Fibroblast of lung (primary cell): ENCODE data around the gene TRRAP. TPM values are rescaled to one million over a fixed set of nuclear protein-coding genes. Genes with fewer than 3 reads are reported as not detected.
A peak's percentile ranks its signal among the peaks of the same experiment; 100 is the strongest.

Experiments
- DNase-seq, 2 donors: peaks; one replicate each; pipeline versions ENCODE4 v3.0.0 to v3.0.0-alpha.2; 2010; ENCODE audit warnings: low read depth in 2 of 2
- H2AFZ ChIP-seq: 2 replicates; pipeline ENCODE4 v1.5.1; 2012; ENCODE audit warnings: low read length, control low read depth, inconsistent platforms
- H3K27ac ChIP-seq: 2 replicates; pipeline ENCODE4 v1.5.1; 2011; ENCODE audit warnings: low read length, control low read depth; ENCODE audit not compliant: insufficient read depth
- H3K27me3 ChIP-seq: 2 replicates; pipeline ENCODE4 v1.5.1; 2011; ENCODE audit warnings: mild to moderate bottlenecking, low read length; ENCODE audit not compliant: control insufficient read depth, insufficient read depth
- H3K36me3 ChIP-seq: 2 replicates; pipeline ENCODE4 v1.5.1; 2011; ENCODE audit warnings: low read length; ENCODE audit not compliant: control insufficient read depth, insufficient read depth
- H3K4me1 ChIP-seq: 2 replicates; pipeline ENCODE4 v1.5.1; 2011; ENCODE audit warnings: low read length; ENCODE audit not compliant: control insufficient read depth, insufficient read depth; ENCODE audit errors: extremely low read depth
- H3K4me2 ChIP-seq: 2 replicates; pipeline ENCODE4 v1.5.1; 2011; ENCODE audit warnings: low read length, control low read depth; ENCODE audit not compliant: insufficient read depth; ENCODE audit errors: extremely low read depth
- H3K4me3 ChIP-seq, 4 experiments: fragments of 200-600 bp in 1 of 4; sonication (generic) in 1 of 4; replicated peaks in 1 of 4; 2 replicates each; pipeline ENCODE4 v1.5.1; 2011 to 2016; ENCODE audit warnings: low read length in 4 of 4, low read depth in 3 of 4, mild to moderate bottlenecking in 3 of 4, control low read depth in 2 of 4, inconsistent platforms in 1 of 4, mixed read lengths in 1 of 4; ENCODE audit not compliant: insufficient read depth in 1 of 4; ENCODE audit errors: control extremely low read depth in 1 of 4
- H3K79me2 ChIP-seq: 2 replicates; pipeline ENCODE4 v1.5.1; 2012; ENCODE audit warnings: mild to moderate bottlenecking, low read length, inconsistent platforms; ENCODE audit not compliant: control insufficient read depth, insufficient read depth
- H3K9ac ChIP-seq: 2 replicates; pipeline ENCODE4 v1.5.1; 2011; ENCODE audit warnings: mild to moderate bottlenecking, low read length, control low read depth; ENCODE audit not compliant: insufficient read depth
- H3K9me3 ChIP-seq: 2 replicates; pipeline ENCODE4 v1.5.1; 2012; ENCODE audit warnings: low read depth, low read length; ENCODE audit not compliant: control insufficient read depth, insufficient read depth
- H4K20me1 ChIP-seq: 2 replicates; pipeline ENCODE4 v1.5.1; 2011; ENCODE audit warnings: low read length; ENCODE audit not compliant: control insufficient read depth, insufficient read depth; ENCODE audit errors: extremely low read depth
- EZH2 ChIP-seq: IDR thresholded peaks from 2 replicates; pipeline ENCODE4 v1.5.1; 2012; ENCODE audit warnings: low read length, control low read depth, mild to moderate bottlenecking; ENCODE audit errors: missing control alignments
- polyA plus RNA-seq, 2 donors: library from polyadenylated mRNA; depleted of rRNA in 1 of 2; stranded (reverse) in 1 of 2; unstranded in 1 of 2; fragments of >200 nt; gene quantifications; 2 replicates each; pipeline ENCODE4 v1.2.1, GENCODE V29; 2011 to 2012; ENCODE audit warnings: missing spikeins in 1 of 2
- total RNA-seq: library from RNA; depleted of rRNA; stranded (reverse); fragments of >200 nt; gene quantifications from 2 replicates; pipeline ENCODE4 v1.2.1, GENCODE V29; 2014
- TF ChIP-seq, protein P1 (sequence below), 2 donors: IDR thresholded peaks in 1 of 2; conservative IDR thresholded peaks in 1 of 2; 1 replicate in 1 of 2; 2 replicates in 1 of 2; pipeline ENCODE4 v1.5.1; 2011 to 2012; ENCODE audit warnings: low read length in 2 of 2, control low read depth in 1 of 2, inconsistent platforms in 1 of 2, low read depth in 1 of 2, mild to moderate bottlenecking in 1 of 2

TRRAP gene
- total and polyA plus RNA-seq, 2 donors (not counting 1 experiment from before 2014, with no cell fraction given): 11.3 to 20.6 TPM

DNA sequence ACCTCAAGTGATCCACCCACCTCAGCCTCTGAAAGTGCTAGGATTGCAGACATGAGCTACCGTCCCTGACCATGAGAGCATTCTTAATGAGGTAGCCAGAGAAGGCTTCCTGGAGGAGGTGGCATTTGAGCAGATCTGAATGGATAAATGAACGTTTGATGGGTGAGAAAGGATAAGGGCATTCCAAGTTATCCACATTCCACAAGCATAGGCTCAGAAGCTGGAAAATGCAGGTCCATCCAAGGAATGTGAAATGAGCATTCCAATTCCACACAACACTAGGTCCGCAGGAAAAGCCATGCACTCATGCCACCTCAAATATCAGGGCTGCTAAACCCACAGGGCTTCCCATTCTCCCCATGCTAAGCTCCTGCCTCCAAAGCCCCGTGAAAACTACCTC lies 25.5 kb upstream of the TRRAP start:
- Histone ChIP-seq H2AFZ (no peak overlapping the region), H3K27me3 (no peaks in the 10 kb centered on the region), H3K27ac (no peak overlapping the region), H3K4me1 (peaks cover 11% of the 10 kb centered on the region), H4K20me1 (no peaks in the 10 kb centered on the region), H3K9me3 (no peaks in the 10 kb centered on the region), H3K9ac (no peak overlapping the region), H3K4me3 (no peak overlapping the region), H3K4me2 (no peak overlapping the region), H3K36me3 (no peaks in the 10 kb centered on the region), H3K79me2 (no peaks in the 10 kb centered on the region)
- TF ChIP-seq, protein P1, sequence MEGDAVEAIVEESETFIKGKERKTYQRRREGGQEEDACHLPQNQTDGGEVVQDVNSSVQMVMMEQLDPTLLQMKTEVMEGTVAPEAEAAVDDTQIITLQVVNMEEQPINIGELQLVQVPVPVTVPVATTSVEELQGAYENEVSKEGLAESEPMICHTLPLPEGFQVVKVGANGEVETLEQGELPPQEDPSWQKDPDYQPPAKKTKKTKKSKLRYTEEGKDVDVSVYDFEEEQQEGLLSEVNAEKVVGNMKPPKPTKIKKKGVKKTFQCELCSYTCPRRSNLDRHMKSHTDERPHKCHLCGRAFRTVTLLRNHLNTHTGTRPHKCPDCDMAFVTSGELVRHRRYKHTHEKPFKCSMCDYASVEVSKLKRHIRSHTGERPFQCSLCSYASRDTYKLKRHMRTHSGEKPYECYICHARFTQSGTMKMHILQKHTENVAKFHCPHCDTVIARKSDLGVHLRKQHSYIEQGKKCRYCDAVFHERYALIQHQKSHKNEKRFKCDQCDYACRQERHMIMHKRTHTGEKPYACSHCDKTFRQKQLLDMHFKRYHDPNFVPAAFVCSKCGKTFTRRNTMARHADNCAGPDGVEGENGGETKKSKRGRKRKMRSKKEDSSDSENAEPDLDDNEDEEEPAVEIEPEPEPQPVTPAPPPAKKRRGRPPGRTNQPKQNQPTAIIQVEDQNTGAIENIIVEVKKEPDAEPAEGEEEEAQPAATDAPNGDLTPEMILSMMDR (conservative IDR thresholded peaks at IDR 0.05 in 1 of 2, IDR thresholded peaks at IDR 0.05 in 1 of 2; ENCODE audit: low read depth in 1 of 2, low read length in 2 of 2): no peak
- TF ChIP-seq EZH2: no peak
- DNase-seq: peak in 1 of 2 donors; percentile 87

DNA sequence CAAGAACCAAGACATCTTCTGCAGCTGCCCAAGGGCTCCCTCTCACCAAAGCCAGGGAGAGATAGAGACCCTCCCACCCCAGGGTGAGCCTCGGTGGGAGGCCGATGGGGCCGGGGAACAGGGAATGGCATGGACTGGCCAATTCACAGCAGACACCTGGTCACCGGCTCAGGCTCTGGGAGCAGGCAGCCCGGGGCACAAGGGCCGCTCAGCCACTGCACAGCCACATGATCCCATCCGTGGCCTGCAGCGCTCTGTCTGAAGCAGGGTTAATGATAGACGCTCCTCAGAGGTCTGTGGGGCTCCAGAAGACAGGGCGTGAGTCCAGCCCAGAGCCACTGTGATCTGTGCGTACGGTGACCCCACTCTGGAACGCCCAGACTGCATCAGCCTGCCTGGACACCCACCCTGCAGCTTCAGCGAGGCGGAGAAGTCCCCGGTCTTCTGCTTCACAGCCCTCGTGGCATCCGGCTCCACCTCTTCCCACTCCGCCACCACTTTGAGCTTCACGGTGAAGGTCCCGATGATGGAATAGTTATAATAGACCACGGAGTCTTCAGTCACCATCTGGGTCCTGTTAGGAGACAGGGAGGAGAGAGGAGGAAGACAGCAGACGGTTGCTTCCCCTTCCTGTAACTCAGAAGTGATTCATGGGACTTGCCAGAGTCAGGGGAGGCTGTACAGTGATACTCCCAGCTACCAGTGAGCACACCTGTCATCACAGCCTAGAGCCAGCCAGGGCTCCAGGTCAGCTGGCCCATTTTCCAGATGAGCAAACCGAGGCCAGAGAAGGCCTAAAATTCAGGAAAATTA lies 22.5 kb upstream of the TRRAP start:
- no peaks in the 10 kb centered on the region for H3K9me3 ChIP-seq
- TF ChIP-seq, protein P1 (conservative IDR thresholded peaks at IDR 0.05 in 1 of 2, IDR thresholded peaks at IDR 0.05 in 1 of 2; ENCODE audit: low read depth in 1 of 2, low read length in 2 of 2): no peak
- TF ChIP-seq EZH2: no peak
- H3K4me3 ChIP-seq: no peak overlapping the region
- DNase-seq: peak in 1 of 2 donors; percentile 56
- no peak overlapping the region for H2AFZ ChIP-seq
- H3K4me2 ChIP-seq: no peak overlapping the region
- H3K27ac ChIP-seq: no peak overlapping the region
- H3K79me2 ChIP-seq: no peaks in the 10 kb centered on the region
- H4K20me1 ChIP-seq: no peaks in the 10 kb centered on the region
- H3K27me3 ChIP-seq: no peaks in the 10 kb centered on the region
- H3K36me3 ChIP-seq: no peaks in the 10 kb centered on the region
- no peak overlapping the region for H3K9ac ChIP-seq
- H3K4me1 ChIP-seq: peaks cover 11% of the 10 kb centered on the region

DNA sequence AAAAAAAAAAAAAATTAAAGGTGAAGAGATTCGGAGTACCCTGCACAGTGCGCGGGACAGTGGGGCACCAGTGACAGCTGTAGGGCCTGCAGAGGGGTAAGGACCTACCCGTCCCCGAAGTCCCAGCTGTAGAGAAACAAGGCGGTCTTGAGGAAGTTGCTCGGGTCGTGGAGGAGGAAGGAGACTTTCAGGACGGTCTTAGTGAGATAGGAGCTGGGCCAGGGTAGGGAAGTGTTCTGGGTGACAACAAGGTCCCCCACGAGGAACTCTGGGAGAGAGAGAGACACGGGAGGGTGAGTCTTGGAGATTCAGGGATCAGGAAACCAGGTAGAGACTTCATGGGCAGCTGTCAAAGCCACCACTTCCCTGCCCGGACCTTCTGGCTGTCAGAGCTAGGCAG lies 18.3 kb upstream of the TRRAP start:
- Histone ChIP-seq H3K27ac (no peak overlapping the region), H3K4me3 (no peak overlapping the region), H3K79me2 (no peaks in the 10 kb centered on the region), H3K27me3 (no peaks in the 10 kb centered on the region), H3K36me3 (no peaks in the 10 kb centered on the region), H3K9ac (no peak overlapping the region), H3K4me1 (peaks cover 2% of the 10 kb centered on the region), H3K4me2 (no peak overlapping the region), H2AFZ (no peak overlapping the region), H3K9me3 (no peaks in the 10 kb centered on the region), H4K20me1 (no peaks in the 10 kb centered on the region)
- no peak for DNase-seq
- no peak for TF ChIP-seq EZH2
- TF ChIP-seq, protein P1 (conservative IDR thresholded peaks at IDR 0.05 in 1 of 2, IDR thresholded peaks at IDR 0.05 in 1 of 2; ENCODE audit: low read depth in 1 of 2, low read length in 2 of 2): no peak
